Measurements from ENCODE around the gene SSTR3.

GRCh38 chr22:37260901-37261336 is 48.6 kb upstream of the SSTR3 start:
- no peak for TF ChIP-seq POLR2AphosphoS5 (IDR thresholded peaks at IDR 0.05)
- TF ChIP-seq CTCF (IDR thresholded peaks at IDR 0.05): peak in 3 of 4 experiments; percentile 30 to 71 (median 50)
- no peak for TF ChIP-seq EP300 (IDR thresholded peaks at IDR 0.05)

Data from sigmoid colon (tissue), 4 donors.